ENCODE measurements around the gene NOSIP.

GRCh38 chr19:49583239-49583638, 2.9 kb upstream of the NOSIP start:
- TF ChIP-seq POLR2AphosphoS5 (IDR thresholded peaks at IDR 0.05; ENCODE audit: low read depth, low read length) (no peak), TAF1 (IDR thresholded peaks at IDR 0.05; ENCODE audit: borderline replicate concordance, insufficient read depth, low read length) (no peak)
